OCI-M1 (cell line): ENCODE data around the gene CSTA.
"Not testable (repeated sequence)": the region's sequence is repeated elsewhere in the genome, so short reads cannot be mapped to it uniquely, and the experiment has no call there.

Source experiments
- DNase-seq: peaks from one replicate; lab custom pipeline; 2025; lab: John Stamatoyannopoulos, UW

The CSTA gene

GRCh38 chr3:122322095-122323075 is 2.7 kb upstream of the CSTA start:
- DNase-seq, result peak; percentile 30

- no peak for DNase-seq
These were observed 721 bp downstream of the CSTA start for GRCh38 chr3:122325769-122326168.

GRCh38 chr3:122331886-122332285 is 6.8 kb downstream of the CSTA start:
- no peak for DNase-seq

DNA sequence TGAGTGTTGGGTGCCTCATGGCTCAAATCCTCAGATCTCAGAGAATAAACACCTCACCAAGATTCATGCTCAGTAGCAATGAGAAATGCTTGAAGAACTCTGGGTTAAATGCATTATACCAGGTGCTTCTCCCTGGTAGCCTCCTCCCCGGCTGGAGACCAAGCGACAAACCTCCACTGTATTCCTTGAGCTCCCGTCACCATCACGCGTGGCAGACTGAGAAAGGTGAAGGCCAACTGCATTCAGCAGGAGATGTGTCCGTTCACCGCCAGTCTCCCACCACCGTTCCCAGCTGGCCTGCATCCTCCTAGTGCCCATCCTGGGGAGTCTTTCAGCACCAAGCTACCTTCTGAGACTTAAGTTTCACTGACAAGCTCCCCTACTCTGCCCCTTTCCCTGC is 7.5 kb downstream of the CSTA start:
- DNase-seq, result no peak

GRCh38 chr3:122342803-122343202 is 17.8 kb downstream of the CSTA start:
- DNase-seq, result no peak

GRCh38 chr3:122343654-122344053 is 18.6 kb downstream of the CSTA start:
- no peak for DNase-seq

DNA sequence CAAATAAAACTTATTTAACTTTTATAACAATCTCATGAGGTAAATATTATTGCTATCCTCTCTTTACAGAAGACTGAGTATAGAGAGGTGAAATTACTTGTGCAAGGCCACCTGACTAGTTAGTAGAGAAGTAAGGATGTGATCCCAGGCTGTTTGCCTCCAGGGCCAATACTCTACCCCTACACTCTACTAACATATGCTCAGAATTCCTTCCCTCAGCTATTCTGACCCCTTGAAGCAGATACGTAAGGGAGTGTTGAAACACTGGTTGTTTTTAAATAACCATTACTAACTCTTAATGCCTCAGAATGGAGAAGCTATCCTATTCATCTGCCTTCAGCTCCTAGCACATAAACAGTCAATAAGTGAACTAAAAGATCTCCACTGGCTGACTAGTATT is 24.1 kb downstream of the CSTA start:
- DNase-seq, result no peak

DNA sequence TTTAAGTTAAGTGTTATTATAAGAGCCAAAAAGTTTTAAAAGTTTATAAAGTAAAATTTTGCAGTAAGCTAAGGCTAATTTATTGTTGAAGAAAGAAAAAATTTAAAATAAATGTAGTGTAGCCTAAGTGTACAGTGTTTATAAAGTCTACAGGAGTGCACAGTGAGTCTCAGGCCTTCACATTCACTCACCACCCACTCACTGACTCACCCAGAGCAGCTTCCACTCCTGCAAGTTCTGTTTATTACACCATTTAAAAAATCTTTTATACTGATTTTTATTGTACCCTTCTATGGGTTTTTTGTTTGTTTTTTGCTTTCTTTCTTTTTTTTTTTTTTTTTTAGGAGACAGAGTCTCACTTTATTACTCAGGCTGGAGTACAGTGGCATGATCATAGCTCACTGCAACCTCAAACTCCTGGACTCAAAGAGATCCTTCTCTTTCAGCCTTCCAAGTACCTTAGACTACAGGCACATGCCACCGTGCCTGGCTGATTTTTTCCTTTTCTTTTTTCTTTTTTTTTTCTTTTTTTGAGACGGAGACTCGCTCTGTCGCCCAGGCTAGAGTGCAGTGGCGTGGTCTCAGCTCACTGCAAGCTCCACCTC is 25.9 kb downstream of the CSTA start:
- no peak for DNase-seq

DNA sequence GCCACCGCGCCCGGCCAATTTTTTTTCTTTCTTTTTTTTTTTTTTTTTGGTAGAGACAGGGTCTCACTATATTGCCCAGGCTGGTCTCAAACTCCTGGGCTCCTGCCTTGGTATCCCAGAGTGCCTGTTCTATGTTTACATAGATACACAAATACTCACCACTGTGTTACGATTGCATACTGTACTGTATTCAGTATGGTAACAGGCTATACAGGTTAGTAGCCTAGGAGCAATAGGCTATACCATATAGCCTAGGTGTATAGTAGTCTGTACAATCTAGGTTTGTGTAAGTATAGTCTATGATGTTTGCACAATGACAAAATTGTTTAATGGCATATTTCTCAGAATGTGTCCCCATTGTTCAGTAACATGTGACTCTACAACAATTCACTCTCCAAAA is 26.6 kb downstream of the CSTA start:
- DNase-seq, result no peak

DNA sequence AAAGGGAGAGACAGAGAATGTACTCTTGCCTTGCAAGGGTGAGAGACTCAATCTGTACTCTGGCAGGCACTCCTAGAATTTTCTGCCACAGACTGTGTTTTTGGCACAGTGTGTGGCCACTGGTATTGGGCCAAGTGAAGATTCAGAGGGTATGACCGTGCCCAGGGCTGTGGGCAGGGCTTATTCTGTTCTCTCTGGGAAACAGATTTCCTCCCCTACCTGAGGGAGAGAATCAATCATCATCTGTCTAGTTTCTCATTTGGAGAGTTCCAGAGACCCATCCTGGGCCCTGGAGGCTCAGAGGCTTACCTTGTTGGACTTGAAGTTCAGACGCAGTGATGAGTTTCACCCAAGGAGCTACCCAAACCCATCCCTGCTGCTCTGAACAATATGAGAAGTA is 28.2 kb downstream of the CSTA start:
- no peak for DNase-seq

DNA sequence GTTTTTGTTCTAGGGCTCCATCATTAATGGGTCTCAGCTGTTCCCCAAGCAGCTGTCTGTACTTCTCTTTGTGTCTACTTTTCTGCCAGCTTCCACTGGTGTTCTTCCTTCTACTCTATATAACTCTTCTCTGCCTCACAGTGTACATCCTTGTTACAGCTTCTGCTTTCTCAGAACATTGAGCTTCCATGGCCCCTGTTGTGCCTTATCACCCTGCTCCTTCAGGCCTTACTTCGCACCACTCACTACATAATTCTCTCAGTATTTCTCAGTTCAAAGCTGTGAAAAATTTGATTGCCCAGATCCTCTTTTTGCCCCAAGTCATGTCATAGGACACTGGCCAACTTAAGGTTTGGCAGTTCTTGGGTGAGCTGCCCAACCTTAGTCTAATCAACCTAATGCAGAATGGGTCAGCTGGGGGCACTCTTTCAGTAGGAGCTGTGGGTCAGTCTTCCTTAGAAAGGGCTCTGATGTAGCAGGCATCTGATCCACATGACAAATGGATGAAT is 28.9 kb downstream of the CSTA start:
- DNase-seq, result peak; percentile 11

- DNase-seq, result peak; percentile 49
These were observed 30.6 kb downstream of the CSTA start for GRCh38 chr3:122355612-122356011.

DNA sequence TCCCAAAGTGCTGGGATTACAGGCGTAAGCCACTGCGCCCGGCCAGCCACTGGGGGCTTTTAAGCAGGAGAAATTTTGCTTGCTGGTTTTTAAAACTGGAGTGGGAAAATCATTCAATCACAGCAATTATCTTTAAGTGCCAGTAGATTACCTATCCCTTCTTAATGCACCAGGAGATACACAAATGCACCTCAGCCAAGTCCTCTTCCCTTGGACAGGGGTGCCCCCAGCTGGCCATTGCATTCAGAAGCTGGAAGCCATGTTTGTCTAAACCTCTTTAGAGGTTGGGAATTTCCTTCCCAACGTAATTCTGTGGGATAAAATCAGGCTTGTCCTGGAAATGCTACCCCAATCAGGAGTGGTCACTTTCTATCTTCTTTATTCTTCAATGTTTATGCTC is 31.4 kb downstream of the CSTA start:
- peak; percentile 62 for DNase-seq

GRCh38 chr3:122357828-122358702 is 33.0 kb downstream of the CSTA start:
- peak; percentile 55 for DNase-seq

DNA sequence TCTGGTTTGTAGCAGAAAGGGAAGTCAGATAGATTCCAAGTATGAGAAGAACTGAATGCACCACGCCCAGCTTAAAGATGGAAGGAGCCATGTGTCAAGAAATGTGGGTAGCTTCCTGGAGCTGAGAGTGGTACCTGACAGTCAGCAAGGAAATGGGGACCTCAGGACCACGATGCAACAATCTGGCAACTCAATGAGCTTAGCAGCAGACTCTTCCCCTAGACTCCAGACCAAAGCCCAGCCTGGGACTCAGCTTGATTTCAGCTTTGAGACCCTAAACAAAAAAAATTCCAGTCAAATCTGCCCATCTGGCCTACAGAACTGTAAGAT is 33.6 kb downstream of the CSTA start:
- no peak for DNase-seq

DNA sequence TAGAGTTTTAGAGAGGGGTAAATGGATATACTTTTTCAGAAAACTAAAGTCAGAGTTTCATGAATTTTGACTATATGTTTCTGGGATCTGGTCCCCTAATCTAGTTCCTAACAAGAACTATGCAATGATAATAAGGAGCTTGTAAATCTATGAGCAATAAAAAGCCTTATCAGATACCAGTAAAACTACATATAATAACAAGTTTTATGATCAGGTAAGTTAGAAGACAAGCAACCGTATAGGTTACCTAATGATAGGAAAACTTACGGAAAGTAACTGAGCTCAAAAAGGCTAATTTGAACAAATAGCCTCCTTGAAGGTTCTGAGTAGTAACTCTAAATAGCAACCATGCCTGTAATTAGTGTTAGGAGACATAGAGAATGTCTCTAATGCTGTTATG is 37.0 kb downstream of the CSTA start:
- no peak for DNase-seq

GRCh38 chr3:122364490-122364889 is 39.4 kb downstream of the CSTA start:
- no peak for DNase-seq

DNA sequence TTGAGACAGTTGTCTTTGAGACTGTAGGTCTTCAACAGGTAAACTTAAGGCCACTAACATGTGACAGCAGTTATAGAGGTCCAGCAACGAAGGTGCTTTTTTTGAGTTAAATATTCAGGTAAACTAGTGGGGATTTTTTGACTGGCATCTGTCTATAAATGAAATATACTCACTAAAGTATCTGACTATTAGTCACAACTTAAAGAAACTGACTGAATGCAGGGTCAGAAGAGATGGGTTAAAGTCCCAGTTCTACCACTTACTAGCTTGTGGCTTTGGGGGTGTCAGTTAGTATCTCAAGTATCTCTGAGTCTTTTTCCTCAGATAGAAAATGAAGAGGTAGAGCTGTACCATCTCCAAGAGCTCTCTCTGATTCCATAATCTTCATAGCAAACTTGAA is 40.0 kb downstream of the CSTA start:
- no peak for DNase-seq

GRCh38 chr3:122365582-122366378 is 40.7 kb downstream of the CSTA start:
- not testable (repeated sequence) for DNase-seq

DNA sequence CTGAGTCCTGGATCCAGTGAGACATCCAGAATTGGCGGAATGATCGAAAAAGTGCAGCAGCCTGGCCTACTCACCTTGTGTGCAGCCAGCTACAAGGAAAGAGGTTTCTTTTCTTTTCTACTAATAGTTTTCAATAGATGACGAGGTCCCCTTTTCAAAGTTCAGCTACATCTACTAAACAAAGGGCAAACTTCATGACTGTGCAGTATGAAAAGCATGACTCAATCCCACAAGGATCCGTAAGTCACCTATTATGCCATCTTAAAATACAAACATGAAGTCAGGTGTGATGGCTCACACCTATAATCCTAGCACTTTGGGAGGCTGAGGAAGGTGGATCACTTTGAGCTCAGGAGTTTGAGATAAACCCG is 41.3 kb downstream of the CSTA start:
- DNase-seq, result no peak

- DNase-seq, result no peak
These were observed 49.0 kb downstream of the CSTA start for GRCh38 chr3:122374034-122374433.

DNA sequence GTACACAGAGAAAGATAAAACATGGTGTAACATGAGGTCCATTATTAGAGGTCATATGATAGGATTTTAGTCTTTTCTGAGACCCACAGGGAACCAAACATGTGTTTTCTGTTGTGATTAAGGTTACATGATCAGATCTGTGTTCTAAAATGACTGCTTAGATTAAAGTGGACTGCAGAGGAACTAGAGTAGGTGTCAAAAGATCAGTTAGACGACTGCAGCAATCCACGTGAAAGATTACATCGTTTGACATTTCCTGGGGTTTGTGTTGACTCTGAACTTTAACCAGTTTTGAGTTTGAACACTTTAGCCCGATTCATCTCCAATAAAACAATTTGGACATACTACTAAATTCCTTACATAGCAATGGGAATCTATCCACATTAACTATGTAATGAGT is 52.9 kb downstream of the CSTA start:
- peak; percentile 26 for DNase-seq
